ENCODE data around the gene ZXDB.

ZXDB gene

GRCh38 chrX:57583477-57583876 lies 8.3 kb upstream of the ZXDB start:
- H4K12ac ChIP-seq (ENCODE audit: low read depth, low read length), result no peak overlapping the region
- no peak overlapping the region for H3K14ac ChIP-seq (ENCODE audit: low read length)
- no peak overlapping the region for H2BK120ac ChIP-seq (ENCODE audit: insufficient read depth, low read length, poor library complexity)
- no peak overlapping the region for H2BK5ac ChIP-seq (ENCODE audit: low read depth, low read length, poor library complexity)
- H3K4ac ChIP-seq (ENCODE audit: low read depth, low read length), result no peak overlapping the region
- no peaks in the 10 kb centered on the region for H3K9me3 ChIP-seq (ENCODE audit: insufficient read depth, low read depth, low read length)
- no peak overlapping the region for H4K91ac ChIP-seq (ENCODE audit: low read depth, low read length)
- H3K18ac ChIP-seq (ENCODE audit: low read length), result no peak overlapping the region
- H3K4me2 ChIP-seq (ENCODE audit: low read length), result no peak overlapping the region
- H2BK12ac ChIP-seq (ENCODE audit: low read length), result no peak overlapping the region
- no peak overlapping the region for H3K9ac ChIP-seq (ENCODE audit: low read length)
- H3K27ac ChIP-seq (ENCODE audit: low read depth, low read length), result no peak overlapping the region
- H3K27me3 ChIP-seq (ENCODE audit: insufficient read depth, low read length), result no peaks in the 10 kb centered on the region
- H4K8ac ChIP-seq (ENCODE audit: low read depth, low read length), result no peak overlapping the region
- no peak for DNase-seq
- no peak overlapping the region for H2AFZ ChIP-seq (ENCODE audit: insufficient read depth, low read length, poor library complexity)
- no peak overlapping the region for H3K23ac ChIP-seq (ENCODE audit: low read length)
- H3K4me1 ChIP-seq (ENCODE audit: control insufficient read depth in 1 of 2, insufficient read depth in 2 of 2, low read length in 2 of 2), result no peaks in the 10 kb centered on the region
- H3K79me1 ChIP-seq (ENCODE audit: low read length), result no peaks in the 10 kb centered on the region
- no peaks in the 10 kb centered on the region for H3K36me3 ChIP-seq (ENCODE audit: control insufficient read depth in 1 of 2, insufficient read depth in 2 of 2, low read length in 2 of 2)
- H3K4me3 ChIP-seq (ENCODE audit: low read depth, low read length), result no peak overlapping the region
- no peak overlapping the region for H2AK5ac ChIP-seq (ENCODE audit: low read length)
- no CpG with 5 or more reads among the region's 5 CpGs for WGBS (ENCODE audit: extremely low coverage, insufficient coverage, insufficient read length)
- H3K79me2 ChIP-seq (ENCODE audit: control insufficient read depth, insufficient read depth, low read length, poor library complexity), result no peaks in the 10 kb centered on the region

- Histone ChIP-seq H2AFZ (ENCODE audit: insufficient read depth, low read length, poor library complexity) (no peak overlapping the region), H3K36me3 (ENCODE audit: control insufficient read depth in 1 of 2, insufficient read depth in 2 of 2, low read length in 2 of 2) (no peaks in the 10 kb centered on the region), H3K79me1 (ENCODE audit: low read length) (no peaks in the 10 kb centered on the region), H4K91ac (ENCODE audit: low read depth, low read length) (no peak overlapping the region), H2BK5ac (ENCODE audit: low read depth, low read length, poor library complexity) (no peak overlapping the region), H2BK120ac (ENCODE audit: insufficient read depth, low read length, poor library complexity) (no peak overlapping the region), H3K18ac (ENCODE audit: low read length) (no peak overlapping the region), H3K4me3 (ENCODE audit: low read depth, low read length) (no peak overlapping the region), H2BK12ac (ENCODE audit: low read length) (no peak overlapping the region), H3K4ac (ENCODE audit: low read depth, low read length) (no peak overlapping the region), H3K9ac (ENCODE audit: low read length) (no peak overlapping the region), H3K27me3 (ENCODE audit: insufficient read depth, low read length) (no peaks in the 10 kb centered on the region), H3K79me2 (ENCODE audit: control insufficient read depth, insufficient read depth, low read length, poor library complexity) (no peaks in the 10 kb centered on the region), H4K8ac (ENCODE audit: low read depth, low read length) (no peak overlapping the region), H3K27ac (ENCODE audit: low read depth, low read length) (no peak overlapping the region), H2AK5ac (ENCODE audit: low read length) (no peak overlapping the region), H3K23ac (ENCODE audit: low read length) (no peak overlapping the region), H3K9me3 (ENCODE audit: insufficient read depth, low read depth, low read length) (no peaks in the 10 kb centered on the region), H3K4me2 (ENCODE audit: low read length) (no peak overlapping the region), H3K4me1 (ENCODE audit: control insufficient read depth in 1 of 2, insufficient read depth in 2 of 2, low read length in 2 of 2) (no peaks in the 10 kb centered on the region), H4K12ac (ENCODE audit: low read depth, low read length) (no peak overlapping the region), H3K14ac (ENCODE audit: low read length) (no peak overlapping the region)
- no CpG with 5 or more reads among the region's 4 CpGs for WGBS (ENCODE audit: extremely low coverage, insufficient coverage, insufficient read length)
- no peak for DNase-seq
These were observed 5.5 kb upstream of the ZXDB start for GRCh38 chrX:57586360-57586759.

GRCh38 chrX:57587062-57587461 lies 4.7 kb upstream of the ZXDB start:
- Histone ChIP-seq H3K4me3 (ENCODE audit: low read depth, low read length) (no peak overlapping the region), H3K27ac (ENCODE audit: low read depth, low read length) (no peak overlapping the region), H3K4me1 (ENCODE audit: control insufficient read depth in 1 of 2, insufficient read depth in 2 of 2, low read length in 2 of 2) (no peaks in the 10 kb centered on the region), H3K4ac (ENCODE audit: low read depth, low read length) (no peak overlapping the region), H4K8ac (ENCODE audit: low read depth, low read length) (no peak overlapping the region), H4K91ac (ENCODE audit: low read depth, low read length) (no peak overlapping the region), H4K12ac (ENCODE audit: low read depth, low read length) (no peak overlapping the region), H2BK120ac (ENCODE audit: insufficient read depth, low read length, poor library complexity) (no peak overlapping the region), H3K79me2 (ENCODE audit: control insufficient read depth, insufficient read depth, low read length, poor library complexity) (no peaks in the 10 kb centered on the region), H2BK5ac (ENCODE audit: low read depth, low read length, poor library complexity) (no peak overlapping the region), H3K9me3 (ENCODE audit: insufficient read depth, low read depth, low read length) (no peaks in the 10 kb centered on the region), H3K27me3 (ENCODE audit: insufficient read depth, low read length) (no peaks in the 10 kb centered on the region), H3K14ac (ENCODE audit: low read length) (no peak overlapping the region), H3K9ac (ENCODE audit: low read length) (no peak overlapping the region), H2BK12ac (ENCODE audit: low read length) (no peak overlapping the region), H2AK5ac (ENCODE audit: low read length) (no peak overlapping the region), H3K79me1 (ENCODE audit: low read length) (no peaks in the 10 kb centered on the region), H2AFZ (ENCODE audit: insufficient read depth, low read length, poor library complexity) (no peak overlapping the region), H3K18ac (ENCODE audit: low read length) (no peak overlapping the region), H3K4me2 (ENCODE audit: low read length) (no peak overlapping the region), H3K23ac (ENCODE audit: low read length) (no peak overlapping the region), H3K36me3 (ENCODE audit: control insufficient read depth in 1 of 2, insufficient read depth in 2 of 2, low read length in 2 of 2) (no peaks in the 10 kb centered on the region)
- no CpG with 5 or more reads among the region's 2 CpGs for WGBS (ENCODE audit: extremely low coverage, insufficient coverage, insufficient read length)
- no peak for DNase-seq

GRCh38 chrX:57587607-57588006 lies 4.2 kb upstream of the ZXDB start:
- no peak for DNase-seq
- H2BK5ac ChIP-seq (ENCODE audit: low read depth, low read length, poor library complexity), result no peak overlapping the region
- no peak overlapping the region for H3K4me3 ChIP-seq (ENCODE audit: low read depth, low read length)
- no peaks in the 10 kb centered on the region for H3K27me3 ChIP-seq (ENCODE audit: insufficient read depth, low read length)
- no peak overlapping the region for H2BK120ac ChIP-seq (ENCODE audit: insufficient read depth, low read length, poor library complexity)
- H3K18ac ChIP-seq (ENCODE audit: low read length), result no peak overlapping the region
- H3K4me2 ChIP-seq (ENCODE audit: low read length), result no peak overlapping the region
- H3K79me1 ChIP-seq (ENCODE audit: low read length), result no peaks in the 10 kb centered on the region
- no peak overlapping the region for H3K27ac ChIP-seq (ENCODE audit: low read depth, low read length)
- no peak overlapping the region for H3K14ac ChIP-seq (ENCODE audit: low read length)
- no peak overlapping the region for H2AK5ac ChIP-seq (ENCODE audit: low read length)
- H3K4me1 ChIP-seq (ENCODE audit: control insufficient read depth in 1 of 2, insufficient read depth in 2 of 2, low read length in 2 of 2), result no peaks in the 10 kb centered on the region
- H4K8ac ChIP-seq (ENCODE audit: low read depth, low read length), result no peak overlapping the region
- H3K4ac ChIP-seq (ENCODE audit: low read depth, low read length), result no peak overlapping the region
- no peak overlapping the region for H2BK12ac ChIP-seq (ENCODE audit: low read length)
- H4K12ac ChIP-seq (ENCODE audit: low read depth, low read length), result no peak overlapping the region
- no peak overlapping the region for H4K91ac ChIP-seq (ENCODE audit: low read depth, low read length)
- no peak overlapping the region for H2AFZ ChIP-seq (ENCODE audit: insufficient read depth, low read length, poor library complexity)
- no peaks in the 10 kb centered on the region for H3K9me3 ChIP-seq (ENCODE audit: insufficient read depth, low read depth, low read length)
- WGBS (ENCODE audit: extremely low coverage, insufficient coverage, insufficient read length), result no CpG with 5 or more reads among the region's 2 CpGs
- no peaks in the 10 kb centered on the region for H3K79me2 ChIP-seq (ENCODE audit: control insufficient read depth, insufficient read depth, low read length, poor library complexity)
- H3K9ac ChIP-seq (ENCODE audit: low read length), result no peak overlapping the region
- H3K23ac ChIP-seq (ENCODE audit: low read length), result no peak overlapping the region
- no peaks in the 10 kb centered on the region for H3K36me3 ChIP-seq (ENCODE audit: control insufficient read depth in 1 of 2, insufficient read depth in 2 of 2, low read length in 2 of 2)

All from trophoblast cell (in vitro differentiated cells and primary cell).